Astrocyte (in vitro differentiated cells and primary cell): ENCODE measurements around the gene LINC00305. TPM values are rescaled to one million over a fixed set of nuclear protein-coding genes. Genes with fewer than 3 reads are reported as not detected.

ENCODE experiments used
- DNase-seq: peaks from one replicate; pipeline ENCODE4 v3.0.0-alpha.2; 2010; ENCODE audit warnings: low read depth
- FAIRE-seq: peaks from 2 replicates; lab custom pipeline; 2011; peaks lifted over from hg19 to GRCh38; lab: Jason Lieb, UNC
- H2AFZ ChIP-seq: 2 replicates; pipeline ENCODE4 v1.6.0; 2012; ENCODE audit warnings: low read depth, low read length, inconsistent platforms
- H3K27ac ChIP-seq: 2 replicates; pipeline ENCODE4 v1.5.1; 2011; ENCODE audit warnings: low read depth, low read length, inconsistent platforms
- H3K27me3 ChIP-seq: 2 replicates; pipeline ENCODE4 v1.6.0; 2011; ENCODE audit warnings: low read length, inconsistent platforms; ENCODE audit not compliant: insufficient read depth
- H3K36me3 ChIP-seq: 2 replicates; pipeline ENCODE4 v1.5.1; 2011; ENCODE audit warnings: low read length, inconsistent platforms; ENCODE audit not compliant: insufficient read depth
- H3K4me1 ChIP-seq: 2 replicates; pipeline ENCODE4 v1.5.1; 2011; ENCODE audit warnings: low read length, inconsistent platforms; ENCODE audit not compliant: insufficient read depth
- H3K4me2 ChIP-seq: 2 replicates; pipeline ENCODE4 v1.6.0; 2012; ENCODE audit warnings: low read length, inconsistent platforms
- H3K4me3 ChIP-seq: 2 replicates; pipeline ENCODE4 v1.5.1; 2011; ENCODE audit warnings: low read depth, mild to moderate bottlenecking, low read length, inconsistent platforms; ENCODE audit not compliant: insufficient read depth
- H3K79me2 ChIP-seq: 2 replicates; pipeline ENCODE4 v1.6.0; 2012; ENCODE audit warnings: mild to moderate bottlenecking, low read length, inconsistent platforms; ENCODE audit not compliant: insufficient read depth
- H3K9ac ChIP-seq: 2 replicates; pipeline ENCODE4 v1.6.0; 2012; ENCODE audit warnings: mild to moderate bottlenecking, low read length, inconsistent platforms
- H3K9me3 ChIP-seq: 2 replicates; pipeline ENCODE4 v1.5.1; 2012; ENCODE audit warnings: low read depth, mild to moderate bottlenecking, low read length, inconsistent platforms; ENCODE audit not compliant: insufficient read depth
- H4K20me1 ChIP-seq: 2 replicates; pipeline ENCODE4 v1.6.0; 2012; ENCODE audit warnings: low read length, inconsistent platforms; ENCODE audit not compliant: insufficient read depth
- H3K27ac Mint-ChIP-seq: one replicate; pipeline ENCODE4 v1.8.0; 2021; ENCODE audit warnings: mild to moderate bottlenecking, mixed read lengths; ENCODE audit not compliant: unreplicated experiment
- H3K27me3 Mint-ChIP-seq: one replicate; pipeline ENCODE4 v1.8.0; 2021; ENCODE audit warnings: low read depth, mixed read lengths; ENCODE audit not compliant: unreplicated experiment
- H3K36me3 Mint-ChIP-seq: one replicate; pipeline ENCODE4 v1.8.0; 2021; ENCODE audit warnings: low read depth, mixed read lengths; ENCODE audit not compliant: unreplicated experiment
- H3K4me1 Mint-ChIP-seq: one replicate; pipeline ENCODE4 v1.8.0; 2021; ENCODE audit warnings: low read depth, mixed read lengths; ENCODE audit not compliant: unreplicated experiment
- H3K4me3 Mint-ChIP-seq: one replicate; pipeline ENCODE4 v1.8.0; 2021; ENCODE audit warnings: mild to moderate bottlenecking, moderate library complexity, mixed read lengths; ENCODE audit not compliant: unreplicated experiment
- H3K9me3 Mint-ChIP-seq: one replicate; pipeline ENCODE4 v1.8.0; 2021; ENCODE audit warnings: mild to moderate bottlenecking, mixed read lengths; ENCODE audit not compliant: unreplicated experiment
- EZH2 ChIP-seq: IDR thresholded peaks from 2 replicates; pipeline ENCODE4 v1.6.1; 2012; ENCODE audit warnings: mild to moderate bottlenecking, low read length, inconsistent platforms; ENCODE audit not compliant: insufficient read depth
- total RNA-seq: library from RNA; stranded (reverse); gene quantifications from 2 replicates; pipeline ENCODE4 v1.2.1, GENCODE V29; 2021
- TF ChIP-seq, protein P1 (sequence below): IDR thresholded peaks from 2 replicates; pipeline ENCODE4 v1.5.1; 2011; ENCODE audit warnings: low read depth, mild to moderate bottlenecking, inconsistent platforms, low read length, moderate library complexity; ENCODE audit not compliant: insufficient read depth

LINC00305 gene
- total RNA-seq, 1 donor from 2014 or later = not detected

DNA sequence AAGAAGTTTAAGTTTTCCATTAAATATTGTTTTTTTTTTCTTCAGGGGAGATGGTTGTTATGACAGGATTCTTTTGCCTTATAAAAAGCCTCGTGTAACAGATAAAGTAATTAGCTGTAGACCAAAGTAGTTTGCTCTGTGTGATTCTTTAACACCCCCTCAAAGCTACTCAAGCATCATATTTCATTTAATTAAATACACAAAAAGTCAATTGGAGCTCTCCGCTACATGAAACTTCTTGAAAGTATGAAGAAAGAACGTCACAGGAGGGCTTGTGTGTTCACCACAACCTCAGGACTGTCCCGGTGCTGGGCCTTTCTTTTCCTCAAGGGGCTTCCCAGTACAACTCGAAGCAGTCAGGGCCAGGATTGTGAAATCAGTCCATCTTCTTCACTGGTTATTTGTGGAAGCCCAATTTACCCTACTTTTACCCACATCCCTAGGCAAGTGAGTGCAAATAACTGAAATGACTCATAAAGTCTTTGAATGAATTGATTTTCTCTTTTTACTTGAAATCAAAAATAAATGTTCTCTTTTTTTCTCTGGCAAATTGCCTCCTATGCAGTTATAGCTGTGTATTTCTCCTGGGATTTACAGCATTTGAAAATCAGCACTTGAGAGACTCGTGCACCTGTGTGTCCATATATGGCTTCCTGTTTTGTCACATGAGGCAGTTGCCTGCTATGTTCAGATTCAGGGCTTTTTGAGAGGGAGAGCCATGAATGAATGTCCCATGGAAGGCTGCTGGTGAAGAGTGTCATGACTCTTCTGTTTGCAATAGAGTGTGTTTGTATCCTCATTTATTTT is 48.6 kb downstream of the LINC00305 start:
- H3K27me3 ChIP-seq = no peaks in the 10 kb centered on the region
- DNase-seq (no peak), FAIRE-seq (no peak)
- TF ChIP-seq, protein P1, sequence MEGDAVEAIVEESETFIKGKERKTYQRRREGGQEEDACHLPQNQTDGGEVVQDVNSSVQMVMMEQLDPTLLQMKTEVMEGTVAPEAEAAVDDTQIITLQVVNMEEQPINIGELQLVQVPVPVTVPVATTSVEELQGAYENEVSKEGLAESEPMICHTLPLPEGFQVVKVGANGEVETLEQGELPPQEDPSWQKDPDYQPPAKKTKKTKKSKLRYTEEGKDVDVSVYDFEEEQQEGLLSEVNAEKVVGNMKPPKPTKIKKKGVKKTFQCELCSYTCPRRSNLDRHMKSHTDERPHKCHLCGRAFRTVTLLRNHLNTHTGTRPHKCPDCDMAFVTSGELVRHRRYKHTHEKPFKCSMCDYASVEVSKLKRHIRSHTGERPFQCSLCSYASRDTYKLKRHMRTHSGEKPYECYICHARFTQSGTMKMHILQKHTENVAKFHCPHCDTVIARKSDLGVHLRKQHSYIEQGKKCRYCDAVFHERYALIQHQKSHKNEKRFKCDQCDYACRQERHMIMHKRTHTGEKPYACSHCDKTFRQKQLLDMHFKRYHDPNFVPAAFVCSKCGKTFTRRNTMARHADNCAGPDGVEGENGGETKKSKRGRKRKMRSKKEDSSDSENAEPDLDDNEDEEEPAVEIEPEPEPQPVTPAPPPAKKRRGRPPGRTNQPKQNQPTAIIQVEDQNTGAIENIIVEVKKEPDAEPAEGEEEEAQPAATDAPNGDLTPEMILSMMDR = no peak
- TF ChIP-seq EZH2 = no peak
- Mint-ChIP-seq H3K36me3 (no peaks in the 10 kb centered on the region), H3K9me3 (no peaks in the 10 kb centered on the region), H3K4me3 (no peak overlapping the region), H3K4me1 (no peaks in the 10 kb centered on the region), H3K27me3 (no peaks in the 10 kb centered on the region), H3K27ac (no peak overlapping the region)
- no peaks in the 10 kb centered on the region for H4K20me1 ChIP-seq
- H3K9me3 ChIP-seq = no peaks in the 10 kb centered on the region
- H3K4me3 ChIP-seq = no peak overlapping the region
- H3K4me1 ChIP-seq = no peaks in the 10 kb centered on the region
- H2AFZ ChIP-seq = no peak overlapping the region
- no peaks in the 10 kb centered on the region for H3K79me2 ChIP-seq
- H3K27ac ChIP-seq = no peak overlapping the region
- no peak overlapping the region for H3K9ac ChIP-seq
- no peaks in the 10 kb centered on the region for H3K36me3 ChIP-seq
- H3K4me2 ChIP-seq = no peak overlapping the region

DNA sequence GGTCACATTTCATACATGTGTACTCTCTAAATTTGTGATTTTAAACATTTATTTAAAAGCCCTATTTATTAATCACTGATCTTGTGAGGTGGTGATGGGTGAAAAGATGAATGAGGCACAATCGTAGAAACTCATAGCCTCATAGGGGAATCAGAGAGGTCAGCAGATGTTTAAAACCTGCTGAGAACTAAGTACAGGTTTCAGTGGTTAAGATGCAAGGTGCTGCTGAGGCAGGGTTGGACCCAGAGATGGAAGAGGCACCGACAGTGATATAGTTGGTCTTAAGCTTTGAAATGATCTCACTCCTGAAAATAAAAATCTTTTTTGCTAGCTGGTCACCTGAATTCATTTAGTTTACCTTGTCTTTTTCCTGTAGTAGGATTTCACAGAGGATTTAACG is 49.6 kb downstream of the LINC00305 start:
- H3K27me3 Mint-ChIP-seq = no peaks in the 10 kb centered on the region
- no peak for FAIRE-seq
- Histone ChIP-seq H3K27me3 (no peaks in the 10 kb centered on the region), H3K4me1 (no peaks in the 10 kb centered on the region), H3K36me3 (no peaks in the 10 kb centered on the region), H3K4me2 (no peak overlapping the region), H3K4me3 (no peak overlapping the region), H2AFZ (no peak overlapping the region), H3K9me3 (no peaks in the 10 kb centered on the region), H3K27ac (no peak overlapping the region), H3K9ac (no peak overlapping the region), H3K79me2 (no peaks in the 10 kb centered on the region), H4K20me1 (no peaks in the 10 kb centered on the region)
- no peak overlapping the region for H3K27ac Mint-ChIP-seq
- H3K9me3 Mint-ChIP-seq = no peaks in the 10 kb centered on the region
- H3K4me1 Mint-ChIP-seq = no peaks in the 10 kb centered on the region
- TF ChIP-seq, protein P1 = no peak
- no peak for TF ChIP-seq EZH2
- no peak overlapping the region for H3K4me3 Mint-ChIP-seq
- no peak for DNase-seq
- no peaks in the 10 kb centered on the region for H3K36me3 Mint-ChIP-seq

DNA sequence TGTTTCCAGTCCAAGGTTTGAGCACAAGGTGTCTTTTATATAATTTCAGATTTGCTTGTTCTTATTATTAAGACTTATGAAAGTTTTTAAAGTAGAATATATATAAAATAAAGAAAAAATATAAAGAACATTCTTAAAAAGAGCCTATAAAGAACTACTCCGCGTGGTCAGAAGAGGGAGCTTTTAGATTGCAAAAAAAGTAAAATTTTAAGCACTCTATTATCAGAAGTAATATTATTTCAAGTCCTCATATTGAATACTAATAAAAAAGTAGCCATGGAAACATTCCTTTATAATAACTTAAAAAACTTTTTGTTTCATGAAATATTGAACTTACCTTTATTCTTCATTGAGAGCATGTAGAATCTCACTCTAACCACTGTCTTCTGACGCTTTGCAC is 51.4 kb downstream of the LINC00305 start:
- Histone ChIP-seq H3K9me3 (no peaks in the 10 kb centered on the region), H3K4me3 (no peak overlapping the region), H3K9ac (no peak overlapping the region), H4K20me1 (no peaks in the 10 kb centered on the region), H3K4me2 (no peak overlapping the region), H3K4me1 (no peaks in the 10 kb centered on the region), H3K27ac (no peak overlapping the region), H2AFZ (no peak overlapping the region), H3K36me3 (no peaks in the 10 kb centered on the region), H3K79me2 (no peaks in the 10 kb centered on the region), H3K27me3 (no peaks in the 10 kb centered on the region)
- no peaks in the 10 kb centered on the region for H3K27me3 Mint-ChIP-seq
- TF ChIP-seq, protein P1 = peak; percentile 27
- no peak for TF ChIP-seq EZH2
- H3K27ac Mint-ChIP-seq = no peak overlapping the region
- no peaks in the 10 kb centered on the region for H3K4me1 Mint-ChIP-seq
- H3K36me3 Mint-ChIP-seq = no peaks in the 10 kb centered on the region
- no peaks in the 10 kb centered on the region for H3K9me3 Mint-ChIP-seq
- no peak overlapping the region for H3K4me3 Mint-ChIP-seq
- DNase-seq = no peak
- no peak for FAIRE-seq
